ENCODE measurements around the gene CHST8. TPM values are rescaled to one million over a fixed set of nuclear protein-coding genes. Genes with fewer than 3 reads are reported as not detected.

Gene CHST8
- total RNA-seq, 2 donors from 2014 or later = 1.6 to 3.8 TPM

- no peaks in the 10 kb centered on the region for H3K9me3 ChIP-seq (ENCODE audit: control insufficient read depth, low read length)
- H3K4me3 Mint-ChIP-seq = no peak overlapping the region
- no peaks in the 10 kb centered on the region for H3K27me3 ChIP-seq (ENCODE audit: control insufficient read depth, insufficient read depth, low read length, poor library complexity, severe bottlenecking)
- no peak for TF ChIP-seq CTCF (conservative IDR thresholded peaks at IDR 0.05)
- H3K27ac Mint-ChIP-seq = peak overlapping the region; percentile 55
- DNase-seq = no peak
- H3K9ac ChIP-seq (ENCODE audit: extremely low read depth, low read length, poor library complexity, severe bottlenecking) = no peak overlapping the region
- H3K27ac ChIP-seq (ENCODE audit: low read depth, low read length) = no peak overlapping the region
- no peak overlapping the region for H3K4me3 ChIP-seq (ENCODE audit: low read length)
- H3K9me3 Mint-ChIP-seq = no peaks in the 10 kb centered on the region
- peaks cover 72% of the 10 kb centered on the region for H3K36me3 Mint-ChIP-seq (ENCODE audit: low read depth)
- H3K4me1 Mint-ChIP-seq = peaks cover 30% of the 10 kb centered on the region
- 94 to 95% methylated on average over 5 to 9 of the region's 9 CpGs for WGBS, 2 experiments (ENCODE audit: insufficient coverage in 1 of 2, insufficient read length in 1 of 2)
- no peaks in the 10 kb centered on the region for H3K27me3 Mint-ChIP-seq (ENCODE audit: insufficient read depth)
- peaks cover 24% of the 10 kb centered on the region for H3K4me1 ChIP-seq (ENCODE audit: control insufficient read depth, insufficient read depth, low read length)
- H3K36me3 ChIP-seq (ENCODE audit: control insufficient read depth, insufficient read depth, low read length) = peaks cover 90% of the 10 kb centered on the region
Measured at GRCh38 chr19:33803383-33803782, 181.6 kb downstream of the CHST8 start.

- no peak overlapping the region for H3K27ac Mint-ChIP-seq
- H3K27me3 Mint-ChIP-seq (ENCODE audit: insufficient read depth) = no peaks in the 10 kb centered on the region
- no peaks in the 10 kb centered on the region for H3K27me3 ChIP-seq (ENCODE audit: control insufficient read depth, insufficient read depth, low read length, poor library complexity, severe bottlenecking)
- H3K36me3 ChIP-seq (ENCODE audit: control insufficient read depth, insufficient read depth, low read length) = peaks cover 95% of the 10 kb centered on the region
- H3K27ac ChIP-seq (ENCODE audit: low read depth, low read length) = no peak overlapping the region
- H3K9me3 ChIP-seq (ENCODE audit: control insufficient read depth, low read length) = no peaks in the 10 kb centered on the region
- H3K4me1 ChIP-seq (ENCODE audit: control insufficient read depth, insufficient read depth, low read length) = peaks cover 22% of the 10 kb centered on the region
- no peaks in the 10 kb centered on the region for H3K9me3 Mint-ChIP-seq
- WGBS, 2 experiments (ENCODE audit: insufficient coverage in 1 of 2, insufficient read length in 1 of 2) = 95 to 97% methylated on average over 6 to 10 of the region's 10 CpGs
- no peak overlapping the region for H3K9ac ChIP-seq (ENCODE audit: extremely low read depth, low read length, poor library complexity, severe bottlenecking)
- DNase-seq = no peak
- no peak overlapping the region for H3K4me3 ChIP-seq (ENCODE audit: low read length)
- no peak overlapping the region for H3K4me3 Mint-ChIP-seq
- peaks cover 21% of the 10 kb centered on the region for H3K4me1 Mint-ChIP-seq
- TF ChIP-seq CTCF (conservative IDR thresholded peaks at IDR 0.05) = no peak
- H3K36me3 Mint-ChIP-seq (ENCODE audit: low read depth) = peaks cover 76% of the 10 kb centered on the region
Measured at GRCh38 chr19:33804021-33804799, 182.5 kb downstream of the CHST8 start.

GRCh38 chr19:33805313-33805712 is 183.6 kb downstream of the CHST8 start:
- Histone ChIP-seq H3K9me3 (ENCODE audit: control insufficient read depth, low read length) (no peaks in the 10 kb centered on the region), H3K4me1 (ENCODE audit: control insufficient read depth, insufficient read depth, low read length) (peaks cover 11% of the 10 kb centered on the region), H3K27ac (ENCODE audit: low read depth, low read length) (no peak overlapping the region), H3K36me3 (ENCODE audit: control insufficient read depth, insufficient read depth, low read length) (peaks cover 89% of the 10 kb centered on the region), H3K9ac (ENCODE audit: extremely low read depth, low read length, poor library complexity, severe bottlenecking) (no peak overlapping the region), H3K27me3 (ENCODE audit: control insufficient read depth, insufficient read depth, low read length, poor library complexity, severe bottlenecking) (no peaks in the 10 kb centered on the region), H3K4me3 (ENCODE audit: low read length) (no peak overlapping the region)
- no peak overlapping the region for H3K27ac Mint-ChIP-seq
- no peaks in the 10 kb centered on the region for H3K27me3 Mint-ChIP-seq (ENCODE audit: insufficient read depth)
- no peaks in the 10 kb centered on the region for H3K9me3 Mint-ChIP-seq
- peaks cover 76% of the 10 kb centered on the region for H3K36me3 Mint-ChIP-seq (ENCODE audit: low read depth)
- no peak for DNase-seq
- TF ChIP-seq CTCF (conservative IDR thresholded peaks at IDR 0.05) = no peak
- peaks cover 10% of the 10 kb centered on the region for H3K4me1 Mint-ChIP-seq
- WGBS, 2 experiments (ENCODE audit: insufficient coverage in 1 of 2, insufficient read length in 1 of 2) = 92% methylated on average over 3 of the region's 3 CpGs; no CpG with 5 or more reads in 1 of the 2 experiments
- no peak overlapping the region for H3K4me3 Mint-ChIP-seq

All from endodermal cell (in vitro differentiated cells).